A549 (cell line): Measurements from ENCODE around the gene PTRHD1. TPM values are rescaled to one million over a fixed set of nuclear protein-coding genes. Genes with fewer than 3 reads are reported as not detected.

Experiments
- ATAC-seq, 2 experiments: fragments of 200-7000 bp in 1 of 2; fragments of >200 bp in 1 of 2; cut with Nextera tagmentation in 1 of 2; cut with Tn5 transposase in 1 of 2; 3 replicates each; pipeline versions ENCODE4 v1.8.0 to v1.9.1; 2018 to 2020; ENCODE audit warnings: mild to moderate bottlenecking in 1 of 2, moderate library complexity in 1 of 2
- CTCF ChIA-PET: fragments of 300-600 bp; sonication (Branson Sonifier 250); formaldehyde crosslinking; extraction: SDS; loops from one replicate; lab custom pipeline; 2021; ENCODE audit warnings: antibody characterized with exemption, inconsistent platforms; lab: Yijun Ruan, JAX
- POLR2A ChIA-PET: fragments of 350-600 bp; formaldehyde crosslinking; extraction: SDS; loops from one replicate; lab custom pipeline; 2021; ENCODE audit warnings: antibody characterized with exemption, inconsistent platforms; lab: Yijun Ruan, JAX
- DNase-seq, 2 experiments: peaks; one replicate each; pipeline versions ENCODE4 v3.0.0 to v3.0.0-alpha.2; 2011 to 2016; ENCODE audit warnings: low read depth in 1 of 2, low spot score in 1 of 2
- FAIRE-seq: peaks from 2 replicates; lab custom pipeline; 2011; peaks lifted over from hg19 to GRCh38; lab: Jason Lieb, UNC
- H3K27ac ChIP-seq, 2 experiments: fragments of >200 bp; sonication (Bioruptor Twin); formaldehyde crosslinking; 3 replicates each; pipeline ENCODE4 v1.5.1; 2016 to 2017
- H3K4me1 ChIP-seq: fragments of >200 bp; sonication (Bioruptor Twin); formaldehyde crosslinking; 3 replicates; pipeline ENCODE4 v1.6.1; 2016
- H3K4me2 ChIP-seq: fragments of >200 bp; sonication (Bioruptor Twin); formaldehyde crosslinking; 3 replicates; pipeline ENCODE4 v1.6.1; 2016
- H3K4me3 ChIP-seq: fragments of >200 bp; sonication (Bioruptor Twin); formaldehyde crosslinking; 3 replicates; pipeline ENCODE4 v1.5.1; 2016
- H3K9me3 ChIP-seq: fragments of >200 bp; sonication (Bioruptor Twin); formaldehyde crosslinking; 3 replicates; pipeline ENCODE4 v1.6.1; 2016
- BCL3 ChIP-seq: fragments of >200 bp; sonication (Bioruptor Twin); formaldehyde crosslinking; IDR thresholded peaks from 3 replicates; pipeline ENCODE4 v1.6.1; 2016
- CBX2 ChIP-seq: fragments of 200-600 bp; sonication (generic); IDR thresholded peaks from 2 replicates; pipeline ENCODE4 v1.6.1; 2016; ENCODE audit warnings: low read depth, mild to moderate bottlenecking, borderline replicate concordance
- CHD4 ChIP-seq: fragments of 200-600 bp; sonication (generic); IDR thresholded peaks from 2 replicates; pipeline ENCODE4 v1.6.1; 2016; ENCODE audit warnings: antibody characterized with exemption, mild to moderate bottlenecking, borderline replicate concordance
- CTCF ChIP-seq: fragments of >200 bp; sonication (Bioruptor Twin); formaldehyde crosslinking; IDR thresholded peaks from 3 replicates; pipeline ENCODE4 v1.5.1; 2016
- EHF ChIP-seq: fragments of 250-450 bp; sonication (Bioruptor Pico); IDR thresholded peaks from 2 replicates; pipeline ENCODE4 v1.5.0; 2020; ENCODE audit warnings: mild to moderate bottlenecking
- EP300 ChIP-seq, 2 experiments: fragments of >200 bp; sonication (Bioruptor Twin); formaldehyde crosslinking; IDR thresholded peaks; 2 replicates in 1 of 2; 3 replicates in 1 of 2; pipeline ENCODE4 v1.6.1; 2016 to 2017
- ESRRA ChIP-seq: fragments of 150-350 bp; IDR thresholded peaks from 2 replicates; pipeline ENCODE4 v1.6.1; 2014; ENCODE audit warnings: mild to moderate bottlenecking, low read length, borderline replicate concordance
- HDAC2 ChIP-seq: fragments of 200-600 bp; sonication (generic); IDR thresholded peaks from 2 replicates; pipeline ENCODE4 v1.6.1; 2016
- HES2 ChIP-seq: fragments of >200 bp; sonication (Bioruptor Twin); formaldehyde crosslinking; IDR thresholded peaks from 2 replicates; pipeline ENCODE4 v1.6.1; 2016
- HOXB5 ChIP-seq: fragments of 250-450 bp; sonication (Bioruptor Pico); IDR thresholded peaks from 2 replicates; pipeline ENCODE4 v1.5.0; 2020; ENCODE audit warnings: mild to moderate bottlenecking, moderate library complexity
- JUN ChIP-seq, 2 experiments: fragments of >200 bp; sonication (Bioruptor Twin); formaldehyde crosslinking; IDR thresholded peaks; 2 replicates in 1 of 2; 3 replicates in 1 of 2; pipeline ENCODE4 v1.6.1; 2016 to 2017
- JUNB ChIP-seq: fragments of >200 bp; sonication (Bioruptor Twin); formaldehyde crosslinking; IDR thresholded peaks from 2 replicates; pipeline ENCODE4 v1.6.1; 2016
- KDM1A ChIP-seq: fragments of 200-600 bp; sonication (generic); IDR thresholded peaks from 2 replicates; pipeline ENCODE4 v1.6.1; 2016; ENCODE audit warnings: low read depth, mild to moderate bottlenecking
- MAZ ChIP-seq: fragments of 150-350 bp; IDR thresholded peaks from 2 replicates; pipeline ENCODE4 v1.6.1; 2014; ENCODE audit warnings: antibody characterized with exemption, low read depth, low read length, borderline replicate concordance
- NPAS2 ChIP-seq: fragments of 250-450 bp; sonication (Bioruptor Pico); IDR thresholded peaks from 2 replicates; pipeline ENCODE4 v1.8.0; 2022; ENCODE audit warnings: mild to moderate bottlenecking, moderate library complexity, borderline replicate concordance
- POLR2A ChIP-seq: IDR thresholded peaks from 2 replicates; pipeline ENCODE4 v1.6.1; 2012; ENCODE audit warnings: mild to moderate bottlenecking, low read length
- POLR2AphosphoS2 ChIP-seq: conservative IDR thresholded peaks from 2 replicates; pipeline ENCODE4 v1.6.1; 2012; ENCODE audit warnings: low read length, improper control_type of control experiment, inconsistent platforms
- RAD21 ChIP-seq, 2 experiments: fragments of >200 bp in 1 of 2; sonication (Bioruptor Twin) in 1 of 2; formaldehyde crosslinking in 1 of 2; IDR thresholded peaks in 1 of 2; conservative IDR thresholded peaks in 1 of 2; 2 replicates in 1 of 2; 3 replicates in 1 of 2; pipeline ENCODE4 v1.6.1; 2012 to 2018; ENCODE audit warnings: inconsistent platforms in 1 of 2
- RCOR1 ChIP-seq: fragments of 150-350 bp; IDR thresholded peaks from 2 replicates; pipeline ENCODE4 v1.6.1; 2014; ENCODE audit warnings: antibody characterized with exemption, low read length, low read depth
- RFX5 ChIP-seq: fragments of 450-650 bp; IDR thresholded peaks from 2 replicates; pipeline ENCODE4 v1.7.1; 2014; ENCODE audit warnings: antibody characterized with exemption, mild to moderate bottlenecking, moderate library complexity
- USF2 ChIP-seq: fragments of 450-650 bp; IDR thresholded peaks from 2 replicates; pipeline ENCODE4 v1.6.1; 2014; ENCODE audit warnings: antibody characterized with exemption
- ZC3H11A ChIP-seq: fragments of 450-650 bp; IDR thresholded peaks from 2 replicates; pipeline ENCODE4 v1.6.1; 2014; ENCODE audit warnings: antibody characterized with exemption, mild to moderate bottlenecking
- ZFP36 ChIP-seq: fragments of 450-650 bp; IDR thresholded peaks from 2 replicates; pipeline ENCODE4 v1.6.1; 2014; ENCODE audit warnings: borderline replicate concordance; ENCODE audit not compliant: partially characterized antibody
- ZNF302 ChIP-seq: fragments of 250-450 bp; sonication (Bioruptor Pico); IDR thresholded peaks from 2 replicates; pipeline ENCODE4 v1.9.0; 2021; ENCODE audit warnings: inconsistent platforms, mild to moderate bottlenecking, moderate library complexity
- WGBS: methylation state at CpG from one replicate; pipeline ENCODE4 v1.1.6; 2017; ENCODE audit errors: missing lambda C conversion rate; 5-methylcytosine and 5-hydroxymethylcytosine counted together
- polyA plus RNA-seq, 4 experiments: library from polyadenylated mRNA; depleted of rRNA in 3 of 4; stranded (reverse); fragments of >200 nt; fragmentation: RNase III in 1 of 4; extraction: RNeasy Plus Mini Kit Qiagen cat#74134 plus additional on column Dnase treatment in 1 of 4; gene quantifications; 2 replicates in 3 of 4; 3 replicates in 1 of 4; pipeline ENCODE4 v1.2.3, GENCODE V29; 2011 to 2017
- TF ChIP-seq, protein P1 (sequence below): fragments of 150-350 bp; IDR thresholded peaks from 2 replicates; pipeline ENCODE4 v1.6.1; 2014; ENCODE audit warnings: low read depth, mild to moderate bottlenecking, low read length

The PTRHD1 gene
- polyA plus RNA-seq, 2 of the 4 experiments (the other 2 are of a cell fraction): 44.9 to 86.6 TPM

GRCh38 chr2:24747299-24747698 lies 45.9 kb downstream of the PTRHD1 start (continued):
- TF ChIP-seq MAZ: no peak
- no peak for TF ChIP-seq ZFP36
- TF ChIP-seq CHD4: no peak
- TF ChIP-seq, protein P1, sequence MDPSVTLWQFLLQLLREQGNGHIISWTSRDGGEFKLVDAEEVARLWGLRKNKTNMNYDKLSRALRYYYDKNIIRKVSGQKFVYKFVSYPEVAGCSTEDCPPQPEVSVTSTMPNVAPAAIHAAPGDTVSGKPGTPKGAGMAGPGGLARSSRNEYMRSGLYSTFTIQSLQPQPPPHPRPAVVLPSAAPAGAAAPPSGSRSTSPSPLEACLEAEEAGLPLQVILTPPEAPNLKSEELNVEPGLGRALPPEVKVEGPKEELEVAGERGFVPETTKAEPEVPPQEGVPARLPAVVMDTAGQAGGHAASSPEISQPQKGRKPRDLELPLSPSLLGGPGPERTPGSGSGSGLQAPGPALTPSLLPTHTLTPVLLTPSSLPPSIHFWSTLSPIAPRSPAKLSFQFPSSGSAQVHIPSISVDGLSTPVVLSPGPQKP: no peak
- TF ChIP-seq POLR2AphosphoS2: no peak
- no peak for TF ChIP-seq USF2
- no peak for TF ChIP-seq ZNF302 (CRISPR knock-in tag)
- no peak for TF ChIP-seq POLR2A
- TF ChIP-seq RAD21 (conservative IDR thresholded peaks at IDR 0.05 in 1 of 2, IDR thresholded peaks at IDR 0.05 in 1 of 2): no peak

DNA sequence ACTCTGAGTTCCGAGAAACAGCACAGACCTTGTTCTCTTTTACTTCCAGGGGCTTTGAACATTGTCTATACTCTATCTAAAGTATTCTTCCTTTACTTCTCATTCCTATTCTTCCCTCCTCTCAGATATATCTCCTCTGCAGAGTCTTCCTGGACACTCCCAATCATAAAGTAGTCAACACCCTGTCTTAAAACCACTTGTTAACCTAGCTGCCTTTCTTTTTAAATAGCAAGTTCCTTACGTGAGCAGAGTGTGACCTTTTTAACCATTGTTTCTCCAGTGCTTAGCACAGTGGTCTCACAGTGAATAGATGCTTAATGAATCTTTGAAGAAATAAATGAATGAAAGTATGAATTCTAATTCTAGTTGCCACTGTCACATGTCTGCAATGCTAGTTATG lies 47.4 kb downstream of the PTRHD1 start:
- ChIA-PET POLR2A (no interaction called here), CTCF (interaction anchor here (0.6 kb wide), 1 partner anchor 10 kb away, joined by 4 read pairs; no protein-coding TSS in a partner anchor)
- 91% methylated on average over 2 of the region's 2 CpGs for WGBS
- no peak overlapping the region for H3K4me3 ChIP-seq
- ATAC-seq (no peak), FAIRE-seq (no peak), DNase-seq (no peak)
- TF ChIP-seq JUNB: no peak
- TF ChIP-seq HOXB5 (CRISPR knock-in tag): no peak
- H3K4me1 ChIP-seq: no peaks in the 10 kb centered on the region
- no peak overlapping the region for H3K4me2 ChIP-seq
- no peak overlapping the region for H3K27ac ChIP-seq
- H3K9me3 ChIP-seq: no peaks in the 10 kb centered on the region

GRCh38 chr2:24744356-24744755 lies 48.8 kb downstream of the PTRHD1 start:
- H3K4me2 ChIP-seq: no peak overlapping the region
- DNase-seq: no peak
- no peak overlapping the region for H3K27ac ChIP-seq
- FAIRE-seq: no peak
- POLR2A ChIA-PET: no interaction called here
- 88% methylated on average over 1 of the region's 1 CpG for WGBS
- no peak for ATAC-seq
- no peaks in the 10 kb centered on the region for H3K4me1 ChIP-seq
- no peak for TF ChIP-seq KDM1A
- TF ChIP-seq, protein P1: no peak
- no peak for TF ChIP-seq CBX2
- no peak for TF ChIP-seq EHF (CRISPR knock-in tag)
- no peak for TF ChIP-seq USF2
- TF ChIP-seq RFX5: no peak
- CTCF ChIA-PET: no interaction called here
- no peak overlapping the region for H3K4me3 ChIP-seq
- H3K9me3 ChIP-seq: no peaks in the 10 kb centered on the region

- Histone ChIP-seq H3K4me1 (no peaks in the 10 kb centered on the region), H3K9me3 (no peaks in the 10 kb centered on the region), H3K4me2 (no peak overlapping the region), H3K27ac (no peak overlapping the region), H3K4me3 (no peak overlapping the region)
- FAIRE-seq (no peak), DNase-seq (no peak), ATAC-seq (no peak)
- ChIA-PET POLR2A (no interaction called here), CTCF (no interaction called here)
- 94% methylated on average over 3 of the region's 3 CpGs for WGBS
- TF ChIP-seq EP300 (IDR thresholded peaks at IDR 0.05) (no peak), JUN (IDR thresholded peaks at IDR 0.05) (no peak), BCL3 (no peak), CTCF (no peak), RAD21 (conservative IDR thresholded peaks at IDR 0.05 in 1 of 2, IDR thresholded peaks at IDR 0.05 in 1 of 2) (no peak), NPAS2 (CRISPR knock-in tag) (no peak), RCOR1 (no peak), HDAC2 (no peak), POLR2A (no peak), ZC3H11A (no peak), MAZ (no peak), HES2 (no peak), HOXB5 (CRISPR knock-in tag) (no peak), ESRRA (no peak)
These were observed 49.3 kb downstream of the PTRHD1 start for GRCh38 chr2:24743924-24744323.
